DOHH2 (cell line): ENCODE data around the gene ANO4.

ENCODE experiments used
- CTCF ChIP-seq: fragments of 200-600 bp; sonication (generic); IDR thresholded peaks from one replicate; pipeline ENCODE4 v1.5.1; 2014; ENCODE audit warnings: antibody characterized with exemption, mild to moderate bottlenecking, low read depth, low read length; ENCODE audit not compliant: poor library complexity, severe bottlenecking
- EZH2phosphoT487 ChIP-seq: fragments of 200-600 bp; sonication (generic); IDR thresholded peaks from 2 replicates; pipeline ENCODE4 v1.6.1; 2017; ENCODE audit warnings: borderline replicate concordance, mild to moderate bottlenecking, antibody characterized with exemption, low read length, moderate library complexity, mixed read lengths

GRCh38 chr12:100993916-100994450, 199.4 kb downstream of the ANO4 start:
- no peak for TF ChIP-seq CTCF
- TF ChIP-seq EZH2phosphoT487: no peak
